ENCODE results near the gene MADCAM1. TPM values are rescaled to one million over a fixed set of nuclear protein-coding genes. Genes with fewer than 3 reads are reported as not detected.

Gene MADCAM1
- total and polyA plus RNA-seq, 10 of the 15 experiments (the other 5 are each of a cell fraction or from before 2014, with no cell fraction given): 0.06 to 0.32 (median 0.31) TPM; not detected in 5

DNA sequence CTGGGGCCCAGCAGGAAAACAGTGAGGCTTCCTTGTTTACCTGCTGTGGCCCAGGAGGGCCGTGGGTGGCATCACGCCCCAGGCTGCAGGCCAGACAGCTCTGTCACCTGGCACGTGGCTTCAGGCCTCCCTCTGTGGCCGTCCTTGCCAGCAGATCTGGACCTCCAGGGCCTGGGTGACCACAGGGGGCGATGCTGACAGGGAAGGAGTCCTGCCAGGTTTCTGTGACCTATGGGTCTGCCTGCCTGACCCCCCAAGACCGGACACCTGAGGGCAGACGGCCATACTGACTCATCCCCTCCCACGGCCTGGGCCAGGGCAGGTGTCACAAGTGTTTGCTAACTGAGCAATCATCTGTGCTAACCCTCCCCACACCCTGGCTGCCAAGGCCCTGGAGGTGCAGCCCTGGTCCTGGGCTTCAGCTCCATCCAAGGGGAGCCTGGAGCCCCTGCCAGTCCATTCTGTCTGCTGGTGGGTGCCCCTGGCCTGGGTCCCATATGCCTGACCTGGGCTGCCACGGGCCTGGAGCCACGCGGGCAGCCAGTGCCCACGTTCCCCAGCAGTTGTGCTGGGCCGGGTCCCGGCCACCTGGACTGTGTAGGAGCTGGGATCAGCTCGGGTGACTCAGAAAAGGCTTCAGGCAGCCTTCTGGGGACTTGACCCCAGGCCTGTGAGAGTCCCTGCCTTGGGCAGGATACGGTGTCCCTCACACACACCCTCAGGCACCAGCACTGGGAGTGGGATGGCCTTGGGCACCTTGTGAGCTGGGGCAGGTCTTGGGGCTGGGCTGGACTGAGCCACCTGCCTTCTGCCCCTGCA is 38.9 kb downstream of the MADCAM1 start:
- intact Hi-C loops (cut with micrococcal nuclease; ENCODE audit: unreplicated experiment): no loop called here
- ATAC-seq: no peak
- Histone ChIP-seq H3K4me2 (ENCODE audit: control insufficient read depth, insufficient read depth) (no peak overlapping the region), H3K9me3 (replicated peaks; ENCODE audit: control insufficient read depth, insufficient read depth, low read length) (no peaks in the 10 kb centered on the region), H3K36me3 (ENCODE audit: control insufficient read depth in 2 of 2, insufficient read depth in 2 of 2, low read length in 1 of 2) (peaks cover 0 to 5% of the 10 kb centered on the region in 2 experiments; a peak in 3 of 4 replicates), H4K20me1 (ENCODE audit: control insufficient read depth, insufficient read depth) (no peaks in the 10 kb centered on the region), H3K79me2 (ENCODE audit: control insufficient read depth, insufficient read depth, low read length) (peaks cover 27% of the 10 kb centered on the region), H3K27me3 (replicated peaks in 1 of 2; ENCODE audit: control insufficient read depth in 2 of 2, insufficient read depth in 2 of 2, low read length in 1 of 2) (no peaks in the 10 kb centered on the region), H3K9ac (ENCODE audit: control insufficient read depth, insufficient read depth, low read length) (no peak overlapping the region), H3K27ac (ENCODE audit: control insufficient read depth, insufficient read depth) (no peak overlapping the region), H3K4me1 (ENCODE audit: control insufficient read depth, insufficient read depth, low read length) (peaks cover 8% of the 10 kb centered on the region), H2AFZ (ENCODE audit: control insufficient read depth, low read depth, low read length) (no peak overlapping the region), H3K4me3 (no peak overlapping the region)
- ChIA-PET CTCF (no interaction called here), POLR2A (no interaction called here), SMC1A (ENCODE audit: uncharacterized antibody, unreplicated experiment) (no interaction called here), RAD21 (ENCODE audit: unreplicated experiment) (no interaction called here)
- 45% methylated on average over 16 of the region's 16 CpGs for WGBS (ENCODE audit: insufficient coverage, insufficient replicate concordance, low lambda C conversion rate, missing lambda C conversion rate)
- DNase-seq (ENCODE audit: low read depth, low spot score): no peak
- TF ChIP-seq KLF5 (IDR thresholded peaks at IDR 0.05; ENCODE audit: partially characterized antibody): no peak
- TF ChIP-seq MYC (IDR thresholded peaks at IDR 0.05; ENCODE audit: insufficient read depth, insufficient read length, insufficient replicate concordance, low read length, severe bottlenecking): no peak
- peak in 1 of 2 experiments; percentile 23; a peak in 1 of 4 replicates for TF ChIP-seq BHLHE40 (IDR thresholded peaks at IDR 0.05; ENCODE audit: borderline replicate concordance in 1 of 2, low read depth in 2 of 2, low read length in 1 of 2)
- TF ChIP-seq NBN (IDR thresholded peaks at IDR 0.05): no peak
- TF ChIP-seq NR2F1 (conservative IDR thresholded peaks at IDR 0.05): peak; percentile 64
- TF ChIP-seq DPF2 (IDR thresholded peaks at IDR 0.05): peak; percentile 28; the same call in 1 of the 2 replicates
- TF ChIP-seq, protein P1, sequence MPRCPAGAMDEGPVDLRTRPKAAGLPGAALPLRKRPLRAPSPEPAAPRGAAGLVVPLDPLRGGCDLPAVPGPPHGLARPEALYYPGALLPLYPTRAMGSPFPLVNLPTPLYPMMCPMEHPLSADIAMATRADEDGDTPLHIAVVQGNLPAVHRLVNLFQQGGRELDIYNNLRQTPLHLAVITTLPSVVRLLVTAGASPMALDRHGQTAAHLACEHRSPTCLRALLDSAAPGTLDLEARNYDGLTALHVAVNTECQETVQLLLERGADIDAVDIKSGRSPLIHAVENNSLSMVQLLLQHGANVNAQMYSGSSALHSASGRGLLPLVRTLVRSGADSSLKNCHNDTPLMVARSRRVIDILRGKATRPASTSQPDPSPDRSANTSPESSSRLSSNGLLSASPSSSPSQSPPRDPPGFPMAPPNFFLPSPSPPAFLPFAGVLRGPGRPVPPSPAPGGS (IDR thresholded peaks at IDR 0.05; ENCODE audit: borderline replicate concordance, insufficient read depth, low read depth, low read length, poor library complexity, severe bottlenecking): peak; percentile 22
- 0 out of 2 replicates have a peak, but pooled peaks have one; percentile 18 for TF ChIP-seq LARP7 (IDR thresholded peaks at IDR 0.05)
- in situ Hi-C loops (cut with MboI): no loop called here
- no peak for FAIRE-seq
- no TSS peak for BruUV-seq (replicated peaks)
